ENCODE results near the gene ECI1.

The ECI1 gene, protein sequence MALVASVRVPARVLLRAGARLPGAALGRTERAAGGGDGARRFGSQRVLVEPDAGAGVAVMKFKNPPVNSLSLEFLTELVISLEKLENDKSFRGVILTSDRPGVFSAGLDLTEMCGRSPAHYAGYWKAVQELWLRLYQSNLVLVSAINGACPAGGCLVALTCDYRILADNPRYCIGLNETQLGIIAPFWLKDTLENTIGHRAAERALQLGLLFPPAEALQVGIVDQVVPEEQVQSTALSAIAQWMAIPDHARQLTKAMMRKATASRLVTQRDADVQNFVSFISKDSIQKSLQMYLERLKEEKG

DNA sequence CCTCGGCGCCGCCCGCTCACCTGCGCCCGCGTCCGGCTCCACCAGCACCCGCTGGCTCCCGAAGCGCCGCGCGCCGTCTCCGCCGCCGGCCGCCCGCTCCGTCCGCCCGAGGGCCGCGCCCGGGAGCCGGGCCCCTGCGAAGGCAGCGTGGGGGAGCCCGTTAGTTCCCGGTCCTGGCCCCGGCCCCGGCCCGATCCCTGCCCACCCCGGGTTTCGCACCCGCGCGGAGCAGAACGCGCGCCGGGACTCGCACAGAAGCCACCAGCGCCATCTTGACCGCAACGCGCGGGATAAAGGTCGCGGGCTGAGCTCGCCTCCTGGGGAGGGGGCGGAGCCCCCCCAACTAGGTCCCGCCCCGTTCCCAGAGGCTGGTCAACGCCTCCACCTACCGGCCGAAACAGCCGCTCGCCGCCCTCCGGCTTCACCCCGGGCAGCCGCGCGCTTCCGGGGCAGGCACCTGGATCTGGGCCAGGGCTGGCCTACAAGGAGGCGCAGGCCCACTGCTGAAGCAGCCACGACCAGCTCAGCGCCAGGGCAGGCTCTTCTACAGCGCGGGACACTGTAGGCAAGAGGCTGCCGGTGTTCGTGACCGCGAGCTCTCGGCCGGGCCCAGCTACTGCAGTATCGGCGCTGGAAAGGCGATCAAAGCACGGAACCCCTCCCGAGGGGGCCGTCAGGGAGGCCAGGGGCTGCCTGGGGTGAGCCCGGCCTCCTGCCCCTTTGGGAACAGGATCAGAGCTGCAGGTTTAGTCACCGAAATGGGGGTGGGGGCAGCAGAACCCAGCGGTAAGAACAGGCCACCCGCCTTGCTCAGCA lies at the start of gene ECI1:
TSS of gene ECI1 (minus strand) at position 292 of the 816 bp plus-strand sequence. CDS start at position 271, 21 bp downstream.
- DNase-seq = peak; percentile 88 to 89

DNA sequence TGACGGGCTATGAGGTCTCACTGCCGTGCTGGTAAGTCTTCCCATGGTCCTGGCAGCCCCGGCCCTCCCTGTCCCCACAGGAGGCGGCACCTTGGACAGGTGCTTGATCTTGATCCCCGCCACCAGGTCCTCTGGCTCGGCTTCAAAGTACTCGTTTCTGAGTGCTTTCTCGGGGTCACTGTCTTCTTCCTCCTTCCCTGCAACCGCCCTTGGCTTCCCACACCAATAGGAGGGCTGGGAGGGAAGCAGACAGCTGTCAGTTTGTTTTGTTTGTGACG lies 48.5 kb upstream of the ECI1 start:
- no peak for DNase-seq

DNA sequence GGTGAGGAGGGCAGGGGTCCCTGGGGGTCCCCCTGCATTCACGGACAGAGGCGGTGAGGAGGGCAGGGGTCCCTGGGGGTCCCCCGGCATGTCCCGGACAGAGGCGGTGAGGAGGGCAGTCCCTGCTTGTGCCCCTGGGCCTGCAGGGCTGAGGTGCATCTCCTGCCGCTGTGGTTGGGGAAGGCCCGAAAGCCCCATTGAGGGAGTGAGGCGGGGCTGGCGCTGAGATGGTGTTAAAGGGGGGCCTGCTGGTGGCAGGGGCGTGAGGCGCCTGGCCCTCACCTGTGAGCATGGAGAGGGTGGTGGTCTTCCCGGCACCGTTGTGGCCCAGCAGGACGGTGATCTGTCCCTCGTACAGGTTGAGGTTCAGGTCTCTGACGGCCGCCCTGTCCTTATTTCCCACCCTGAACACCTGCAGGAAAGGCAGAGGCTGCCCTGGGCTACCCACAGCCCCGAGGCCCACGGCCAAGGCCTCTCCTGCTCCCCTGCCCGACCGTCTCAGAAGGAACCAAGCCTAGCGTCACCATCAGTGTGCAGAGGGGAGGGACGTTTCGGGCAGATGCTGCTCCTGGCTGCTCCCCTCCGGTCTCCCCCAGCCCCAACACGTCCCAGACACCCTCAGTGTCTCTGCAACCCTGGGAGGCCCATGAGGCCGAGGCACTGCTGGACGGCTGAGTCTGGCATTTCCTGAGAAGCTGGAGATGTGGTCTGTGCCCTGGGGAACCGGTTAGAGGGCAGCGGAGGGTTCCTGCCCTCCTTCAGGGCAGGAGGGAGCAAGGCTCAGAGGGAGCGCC lies 47.9 kb upstream of the ECI1 start:
- no peak for DNase-seq

DNA sequence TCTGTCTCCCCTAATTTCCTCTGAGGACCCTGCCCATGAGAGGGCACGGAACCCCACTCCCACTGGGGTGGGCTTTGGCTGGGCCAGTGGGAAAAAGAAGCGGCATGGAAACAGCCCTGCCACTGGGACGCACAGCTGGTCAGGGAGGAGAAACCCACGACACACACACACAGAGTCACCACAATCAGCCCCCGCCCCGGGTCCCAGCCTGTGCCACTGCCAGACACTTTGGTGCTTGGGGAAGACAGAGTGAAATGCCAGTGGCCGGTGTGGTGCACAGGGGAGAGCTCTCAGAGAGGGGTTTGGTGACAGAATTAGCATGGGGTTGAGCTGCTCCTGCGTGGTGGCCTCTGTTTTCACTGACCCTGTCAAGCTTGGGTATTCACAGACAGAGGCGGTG lies 47.2 kb upstream of the ECI1 start:
- no peak for DNase-seq

DNA sequence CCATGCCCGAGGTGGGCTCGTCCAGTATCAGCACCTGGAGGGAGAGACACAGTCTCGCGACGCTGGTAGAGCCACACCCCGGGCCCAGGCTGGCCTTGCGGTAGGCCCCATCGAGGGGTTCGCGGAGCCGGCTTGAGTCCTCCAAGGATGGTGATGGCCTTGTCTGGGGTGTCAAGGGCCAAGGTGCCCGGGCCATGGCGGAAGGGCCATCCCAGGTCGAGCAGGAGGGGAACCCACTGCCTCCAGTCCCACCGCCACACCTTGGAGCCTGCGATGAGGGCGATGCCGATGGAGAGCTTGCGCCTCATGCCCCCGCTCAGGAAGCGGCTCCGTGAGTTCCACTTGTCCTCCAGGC lies 46.1 kb upstream of the ECI1 start:
- no peak for DNase-seq

DNA sequence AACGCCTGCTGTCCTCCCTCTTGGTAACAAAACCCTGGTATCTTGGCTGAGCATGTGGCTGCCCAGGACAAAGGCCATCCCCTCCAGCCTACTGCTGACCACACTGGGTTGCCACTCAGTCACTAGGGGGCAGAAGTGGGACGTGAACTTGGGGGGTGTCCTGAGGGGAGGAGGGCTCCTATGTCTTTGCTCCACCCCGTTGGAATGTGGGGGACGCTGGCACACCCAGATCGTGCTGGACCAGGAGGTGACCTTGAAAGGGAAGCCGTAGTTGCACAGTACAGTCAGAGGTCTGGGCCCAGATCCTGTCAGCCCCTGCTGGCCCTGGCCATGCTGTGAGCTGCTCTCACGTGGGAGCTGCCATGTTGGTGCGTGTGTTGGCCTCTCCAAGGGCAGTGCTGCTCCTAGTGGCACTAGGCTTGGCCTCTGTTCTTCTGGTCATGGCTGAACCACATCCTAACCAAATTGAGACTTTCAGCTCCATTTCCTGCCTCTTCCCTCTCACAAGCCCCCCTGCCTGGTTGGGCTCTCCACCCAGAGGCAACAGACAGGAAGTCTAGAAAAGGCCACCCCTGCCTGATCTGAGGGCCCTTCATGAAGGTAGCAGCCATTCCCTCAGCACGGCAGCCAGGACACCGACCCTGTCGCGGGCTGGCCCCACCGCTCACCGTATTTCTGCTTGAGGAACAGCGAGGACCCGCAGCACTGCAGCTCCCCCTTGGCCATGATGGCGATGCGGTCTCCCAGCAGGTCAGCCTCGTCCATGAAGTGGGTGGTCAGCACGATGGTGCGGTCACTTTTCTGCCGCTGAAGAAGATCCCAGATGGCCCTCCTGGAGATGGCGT lies 45.5 kb upstream of the ECI1 start:
- DNase-seq = peak in 1 of 2 donors; percentile 5

GRCh38 chr16:2295056-2295798 lies 43.8 kb upstream of the ECI1 start:
- DNase-seq = peak in 1 of 2 donors; percentile 12

DNA sequence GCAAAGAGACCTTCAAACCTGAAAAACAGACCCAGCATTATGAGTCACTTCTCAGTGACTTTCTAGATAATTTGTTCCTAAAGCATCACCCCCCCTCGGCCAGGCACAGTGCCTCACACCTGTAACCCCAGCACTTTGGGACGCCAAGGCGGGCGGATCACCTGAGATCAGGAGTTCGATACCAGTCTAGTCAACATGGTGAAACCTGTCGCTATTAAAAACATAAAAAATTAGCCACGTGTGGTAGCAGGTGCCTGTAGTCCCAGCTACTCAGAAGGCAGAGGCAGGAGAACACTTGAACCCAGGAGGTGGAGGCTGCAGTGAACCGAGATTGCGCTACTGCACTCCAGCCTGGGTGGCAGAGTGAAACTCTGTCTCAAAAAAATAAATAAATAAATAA lies 40.8 kb upstream of the ECI1 start:
- DNase-seq = no peak

DNA sequence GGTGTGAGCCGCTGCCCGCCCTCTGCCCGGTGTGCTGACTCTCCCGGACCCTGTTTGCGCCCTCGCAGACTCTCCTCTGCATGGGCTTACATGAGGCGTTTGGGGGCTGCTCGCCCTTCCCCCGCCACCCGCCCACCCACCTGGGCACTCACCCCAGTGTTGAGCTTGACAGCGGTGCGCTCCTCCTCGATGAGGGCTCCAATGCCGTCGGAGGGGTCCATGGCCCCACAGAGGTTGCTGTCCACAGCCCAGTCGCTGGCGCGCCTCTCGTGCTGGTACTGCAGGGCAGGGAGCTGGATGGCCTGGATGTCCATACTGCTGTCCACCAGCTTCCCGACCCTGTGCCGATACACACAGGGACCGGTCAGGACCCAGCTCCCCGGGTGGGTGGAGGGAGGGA lies 37.9 kb upstream of the ECI1 start:
- DNase-seq = no peak

DNA sequence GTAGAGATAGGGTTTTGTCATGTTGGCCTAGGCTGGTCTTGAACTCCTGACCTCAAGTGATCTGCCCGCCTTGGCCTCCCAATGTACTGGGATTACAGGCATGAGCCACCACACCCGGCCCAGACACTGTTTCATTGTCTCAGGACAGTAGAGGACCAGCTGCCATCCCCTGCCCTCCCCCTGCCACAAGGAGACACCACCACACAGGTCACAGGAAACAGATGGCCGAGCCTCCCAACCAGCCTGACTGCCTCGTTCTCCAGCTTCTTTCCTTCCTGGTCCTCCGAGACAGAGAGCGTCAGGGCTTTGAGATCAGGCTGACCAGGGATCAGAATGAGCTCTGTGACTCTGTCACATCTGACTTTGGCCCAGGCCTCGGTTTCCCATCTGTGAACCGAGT lies 37.3 kb upstream of the ECI1 start:
- DNase-seq = no peak

- DNase-seq = no peak
These were observed 36.6 kb upstream of the ECI1 start for GRCh38 chr16:2287916-2288547.

DNA sequence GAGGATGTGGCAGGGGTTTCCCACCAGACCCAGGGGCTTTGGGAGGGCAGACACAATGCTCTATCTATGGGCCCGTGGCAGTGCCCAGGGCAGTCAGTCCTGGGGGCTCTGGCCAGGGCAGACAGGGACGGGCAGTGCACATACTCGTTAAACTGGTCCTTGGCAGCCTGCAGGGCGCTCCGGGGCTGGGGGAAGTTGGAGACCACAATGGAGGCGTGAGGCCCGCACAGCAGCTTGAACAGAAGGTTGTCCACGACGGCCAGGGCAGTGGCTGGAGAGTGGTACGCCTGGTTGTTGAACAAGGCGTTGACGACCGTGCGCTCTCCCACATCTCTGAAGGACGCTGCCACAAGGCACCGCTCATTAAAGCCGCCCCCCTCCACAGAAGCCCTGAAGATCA lies 35.2 kb upstream of the ECI1 start:
- DNase-seq = no peak

DNA sequence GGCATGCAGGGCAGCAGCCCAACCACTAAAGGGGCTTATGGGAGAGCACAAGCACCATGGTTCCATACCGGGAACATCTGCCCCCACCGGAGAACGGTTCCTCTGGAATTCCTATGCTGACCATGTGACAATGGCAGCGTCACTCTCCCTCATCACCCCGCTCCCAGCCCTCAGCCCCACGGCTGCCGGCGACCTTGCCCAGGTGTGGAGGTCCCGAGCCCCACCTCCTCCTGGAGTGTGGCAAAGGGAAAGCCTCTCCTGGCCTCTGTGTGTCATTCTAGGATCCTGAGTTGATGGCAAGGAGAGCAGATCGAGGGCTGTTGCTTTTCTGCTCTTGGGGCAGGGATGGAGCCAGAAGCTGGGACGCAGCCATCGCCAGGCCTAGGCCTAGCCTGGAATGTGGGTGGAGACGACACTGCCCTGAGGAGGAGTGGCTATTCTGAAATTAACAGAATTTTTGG lies 34.4 kb upstream of the ECI1 start:
- DNase-seq = no peak

- DNase-seq = no peak
These were observed 33.6 kb upstream of the ECI1 start for GRCh38 chr16:2284797-2285576.

GRCh38 chr16:2284001-2284770 lies 32.8 kb upstream of the ECI1 start:
- DNase-seq = no peak

- DNase-seq = no peak
These were observed 31.6 kb upstream of the ECI1 start for GRCh38 chr16:2282866-2283555.

DNA sequence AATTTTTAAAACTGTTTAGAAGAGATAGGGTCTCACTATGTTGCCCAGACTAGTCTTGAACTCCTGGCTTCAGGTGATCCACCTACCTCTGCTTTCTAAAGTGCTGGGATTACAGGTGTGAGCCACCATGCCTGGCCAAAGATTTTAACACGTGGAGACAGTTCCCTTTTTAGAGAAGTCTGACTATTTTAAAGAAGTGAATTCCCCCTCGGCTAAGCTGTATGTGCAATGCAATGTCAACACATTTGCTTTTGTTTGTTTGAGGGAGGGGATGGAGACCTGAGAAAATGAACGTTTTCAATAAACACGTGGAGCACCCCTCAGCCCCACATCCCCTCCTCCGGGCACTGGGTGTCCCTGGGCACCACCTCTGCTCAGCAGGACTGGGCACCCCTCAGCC lies 30.9 kb upstream of the ECI1 start:
- DNase-seq = no peak

DNA sequence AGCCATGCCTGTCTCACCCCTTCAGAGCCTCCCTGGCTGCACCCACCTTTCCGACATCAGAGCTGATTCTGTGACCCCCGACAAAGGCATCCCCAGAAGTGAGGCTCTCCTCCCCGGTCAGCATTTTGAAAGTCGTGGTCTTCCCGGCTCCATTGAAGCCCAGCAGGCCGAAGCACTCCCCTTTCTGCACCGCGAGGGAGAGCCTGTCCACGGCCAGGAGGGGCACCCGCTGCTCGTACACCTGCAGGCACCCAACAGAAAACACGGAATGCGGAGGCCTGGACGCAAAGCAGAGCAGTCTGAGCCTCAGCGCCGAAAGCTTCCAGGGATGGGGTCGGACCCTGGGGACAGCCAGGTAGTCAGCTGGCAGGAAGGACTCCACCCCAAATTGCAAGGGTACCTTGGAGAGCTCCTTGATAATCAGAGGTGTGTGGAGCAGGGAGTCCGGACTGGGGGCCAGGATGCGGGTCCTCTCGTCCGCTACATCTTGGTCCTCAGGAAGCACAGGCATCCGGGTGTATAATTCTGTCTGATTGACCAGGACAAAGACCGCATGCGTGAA lies 29.7 kb upstream of the ECI1 start:
- DNase-seq = no peak

DNA sequence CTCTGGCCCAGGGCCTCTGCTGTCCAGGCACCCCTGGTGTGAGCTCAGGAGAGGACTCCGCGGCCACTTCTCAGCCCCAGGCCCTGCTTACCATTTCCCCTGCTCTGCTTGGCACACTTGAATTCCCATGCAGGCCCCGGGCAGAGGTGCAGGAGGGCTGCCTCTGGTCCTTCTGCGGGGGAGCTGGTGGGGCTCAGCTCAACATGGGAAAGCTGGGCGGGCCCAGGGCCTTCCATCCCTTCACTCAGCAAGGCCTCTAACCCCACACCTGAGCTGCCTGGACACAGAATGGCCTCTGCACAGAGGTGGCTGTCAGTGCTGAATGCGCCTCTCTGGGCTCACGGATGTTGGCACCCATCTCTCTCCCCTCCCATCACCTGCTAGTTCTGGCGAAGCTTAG lies 29.1 kb upstream of the ECI1 start:
- DNase-seq = no peak
